Activated CD8-positive, alpha-beta memory T cell treated with anti-CD3 and anti-CD28 coated beads, Interleukin-2, amount 50 U/mL, for 1 hour (primary cell): ENCODE data around the gene RUBCNL.

Experiments used
- DNase-seq: peaks from one replicate; pipeline ENCODE4 v3.0.0-alpha.2; 2020; ENCODE audit errors: extremely low read depth

Gene RUBCNL

GRCh38 chr13:46341112-46341711 is 45.8 kb downstream of the RUBCNL start:
- DNase-seq, result no peak

- no peak for DNase-seq
These were observed 46.4 kb downstream of the RUBCNL start for GRCh38 chr13:46340631-46341111.

GRCh38 chr13:46340011-46340410 is 47.0 kb downstream of the RUBCNL start:
- DNase-seq, result no peak

GRCh38 chr13:46339035-46339666 is 47.9 kb downstream of the RUBCNL start:
- DNase-seq, result no peak

- DNase-seq, result no peak
These were observed 49.4 kb downstream of the RUBCNL start for GRCh38 chr13:46337700-46338099.

- no peak for DNase-seq
These were observed 52.8 kb downstream of the RUBCNL start for GRCh38 chr13:46334035-46334822.

GRCh38 chr13:46332772-46333171 is 54.3 kb downstream of the RUBCNL start:
- no peak for DNase-seq

GRCh38 chr13:46329624-46330023 is 57.4 kb downstream of the RUBCNL start:
- DNase-seq, result no peak

GRCh38 chr13:46327246-46327645 is 59.8 kb downstream of the RUBCNL start:
- no peak for DNase-seq

GRCh38 chr13:46324976-46325375 is 62.1 kb downstream of the RUBCNL start:
- DNase-seq, result no peak

GRCh38 chr13:46321494-46322225 is 65.4 kb downstream of the RUBCNL start:
- DNase-seq, result peak; percentile 57

GRCh38 chr13:46320821-46321220 is 66.2 kb downstream of the RUBCNL start:
- no peak for DNase-seq

- DNase-seq, result no peak
These were observed 66.6 kb downstream of the RUBCNL start for GRCh38 chr13:46320406-46320805.

- DNase-seq, result no peak
These were observed 68.1 kb downstream of the RUBCNL start for GRCh38 chr13:46318986-46319385.

- DNase-seq, result no peak
These were observed 69.9 kb downstream of the RUBCNL start for GRCh38 chr13:46317120-46317519.

GRCh38 chr13:46315491-46316075 is 71.5 kb downstream of the RUBCNL start:
- no peak for DNase-seq

GRCh38 chr13:46315036-46315435 is 72.0 kb downstream of the RUBCNL start:
- DNase-seq, result no peak

- no peak for DNase-seq
These were observed 72.5 kb downstream of the RUBCNL start for GRCh38 chr13:46314587-46314986.

- no peak for DNase-seq
These were observed 73.4 kb downstream of the RUBCNL start for GRCh38 chr13:46313432-46314257.

- DNase-seq, result no peak
These were observed 74.0 kb downstream of the RUBCNL start for GRCh38 chr13:46313024-46313423.

GRCh38 chr13:46311217-46311616 is 75.8 kb downstream of the RUBCNL start:
- DNase-seq, result no peak
